ENCODE results near the gene ARGLU1.

ARGLU1 gene

DNA sequence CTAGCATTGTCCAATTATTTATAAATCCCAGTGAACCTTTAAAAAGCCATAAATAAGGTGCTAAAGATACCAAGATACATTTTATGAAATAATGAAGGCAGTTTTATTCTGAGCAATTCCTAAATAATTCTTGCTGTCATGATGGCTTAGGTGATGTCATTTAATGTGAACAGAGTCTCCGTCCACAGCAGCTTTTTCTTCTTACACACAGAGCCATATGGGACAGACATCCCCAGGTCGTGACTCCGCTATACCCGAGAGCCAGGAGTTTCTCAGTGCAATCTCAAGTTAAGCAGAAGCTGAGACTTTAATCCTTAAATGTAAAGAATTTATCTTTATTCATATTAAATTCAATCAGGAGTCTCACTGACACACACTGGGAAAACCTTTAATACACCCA lies 62.2 kb downstream of the ARGLU1 start:
- TF ChIP-seq, protein P1, sequence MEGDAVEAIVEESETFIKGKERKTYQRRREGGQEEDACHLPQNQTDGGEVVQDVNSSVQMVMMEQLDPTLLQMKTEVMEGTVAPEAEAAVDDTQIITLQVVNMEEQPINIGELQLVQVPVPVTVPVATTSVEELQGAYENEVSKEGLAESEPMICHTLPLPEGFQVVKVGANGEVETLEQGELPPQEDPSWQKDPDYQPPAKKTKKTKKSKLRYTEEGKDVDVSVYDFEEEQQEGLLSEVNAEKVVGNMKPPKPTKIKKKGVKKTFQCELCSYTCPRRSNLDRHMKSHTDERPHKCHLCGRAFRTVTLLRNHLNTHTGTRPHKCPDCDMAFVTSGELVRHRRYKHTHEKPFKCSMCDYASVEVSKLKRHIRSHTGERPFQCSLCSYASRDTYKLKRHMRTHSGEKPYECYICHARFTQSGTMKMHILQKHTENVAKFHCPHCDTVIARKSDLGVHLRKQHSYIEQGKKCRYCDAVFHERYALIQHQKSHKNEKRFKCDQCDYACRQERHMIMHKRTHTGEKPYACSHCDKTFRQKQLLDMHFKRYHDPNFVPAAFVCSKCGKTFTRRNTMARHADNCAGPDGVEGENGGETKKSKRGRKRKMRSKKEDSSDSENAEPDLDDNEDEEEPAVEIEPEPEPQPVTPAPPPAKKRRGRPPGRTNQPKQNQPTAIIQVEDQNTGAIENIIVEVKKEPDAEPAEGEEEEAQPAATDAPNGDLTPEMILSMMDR (IDR thresholded peaks at IDR 0.05; ENCODE audit: borderline replicate concordance, extremely low read depth, low read length, poor library complexity, severe bottlenecking), result no peak
- TF ChIP-seq EZH2 (IDR thresholded peaks at IDR 0.05; ENCODE audit: borderline replicate concordance, low read depth, low read length, severe bottlenecking), result no peak
- H4K20me1 ChIP-seq (ENCODE audit: insufficient read depth, low read length), result no peaks in the 10 kb centered on the region
- H3K27me3 ChIP-seq (ENCODE audit: insufficient read depth, low read length, poor library complexity), result no peaks in the 10 kb centered on the region
- H3K9me3 ChIP-seq (ENCODE audit: insufficient read depth, low read length, severe bottlenecking), result no peaks in the 10 kb centered on the region
- H3K27ac ChIP-seq (ENCODE audit: low read length), result no peak overlapping the region
- H3K4me2 ChIP-seq (ENCODE audit: insufficient read depth, low read length), result no peak overlapping the region
- H2AFZ ChIP-seq (ENCODE audit: low read depth, low read length), result no peak overlapping the region
- H3K4me3 ChIP-seq (ENCODE audit: low read depth in 1 of 2, low read length in 2 of 2), result no peak overlapping the region
- ATAC-seq (ENCODE audit: insufficient read depth, low read depth), result no peak
- peaks cover 17% of the 10 kb centered on the region for H3K4me1 ChIP-seq (ENCODE audit: insufficient read depth, low read length)
- no peaks in the 10 kb centered on the region for H3K36me3 ChIP-seq (ENCODE audit: insufficient read depth, low read length)
- DNase-seq, result no peak
- H3K79me2 ChIP-seq (ENCODE audit: insufficient read depth, low read length), result no peaks in the 10 kb centered on the region
- H3K9ac ChIP-seq (ENCODE audit: low read depth, low read length), result no peak overlapping the region

DNA sequence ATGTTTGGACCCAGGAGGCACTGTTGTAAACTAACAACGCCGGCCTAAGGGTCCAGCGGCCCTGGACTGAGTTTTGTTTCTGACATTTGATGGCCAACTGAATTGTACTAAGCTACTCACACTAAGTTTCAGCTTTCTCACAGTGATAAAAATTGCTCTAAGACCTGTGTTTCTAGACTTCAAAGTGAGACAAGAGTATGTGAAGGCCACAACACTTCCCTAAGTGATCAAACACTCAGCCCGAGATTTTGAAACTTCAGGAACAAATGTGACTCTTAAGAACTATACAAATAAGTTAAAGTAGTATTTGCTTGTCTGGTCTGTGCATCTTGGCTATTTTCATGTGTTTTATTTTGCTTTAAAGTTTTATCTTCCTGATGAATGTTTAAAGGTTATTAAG lies 62.6 kb downstream of the ARGLU1 start:
- Histone ChIP-seq H3K4me2 (ENCODE audit: insufficient read depth, low read length) (no peak overlapping the region), H3K4me1 (ENCODE audit: insufficient read depth, low read length) (peaks cover 21% of the 10 kb centered on the region), H4K20me1 (ENCODE audit: insufficient read depth, low read length) (no peaks in the 10 kb centered on the region), H3K4me3 (ENCODE audit: low read depth in 1 of 2, low read length in 2 of 2) (no peak overlapping the region), H2AFZ (ENCODE audit: low read depth, low read length) (no peak overlapping the region), H3K79me2 (ENCODE audit: insufficient read depth, low read length) (no peaks in the 10 kb centered on the region), H3K9ac (ENCODE audit: low read depth, low read length) (no peak overlapping the region), H3K36me3 (ENCODE audit: insufficient read depth, low read length) (no peaks in the 10 kb centered on the region), H3K27ac (ENCODE audit: low read length) (no peak overlapping the region), H3K27me3 (ENCODE audit: insufficient read depth, low read length, poor library complexity) (no peaks in the 10 kb centered on the region), H3K9me3 (ENCODE audit: insufficient read depth, low read length, severe bottlenecking) (no peaks in the 10 kb centered on the region)
- no peak for DNase-seq
- no peak for TF ChIP-seq EZH2 (IDR thresholded peaks at IDR 0.05; ENCODE audit: borderline replicate concordance, low read depth, low read length, severe bottlenecking)
- TF ChIP-seq, protein P1 (IDR thresholded peaks at IDR 0.05; ENCODE audit: borderline replicate concordance, extremely low read depth, low read length, poor library complexity, severe bottlenecking), result no peak
- no peak for ATAC-seq (ENCODE audit: insufficient read depth, low read depth)

DNA sequence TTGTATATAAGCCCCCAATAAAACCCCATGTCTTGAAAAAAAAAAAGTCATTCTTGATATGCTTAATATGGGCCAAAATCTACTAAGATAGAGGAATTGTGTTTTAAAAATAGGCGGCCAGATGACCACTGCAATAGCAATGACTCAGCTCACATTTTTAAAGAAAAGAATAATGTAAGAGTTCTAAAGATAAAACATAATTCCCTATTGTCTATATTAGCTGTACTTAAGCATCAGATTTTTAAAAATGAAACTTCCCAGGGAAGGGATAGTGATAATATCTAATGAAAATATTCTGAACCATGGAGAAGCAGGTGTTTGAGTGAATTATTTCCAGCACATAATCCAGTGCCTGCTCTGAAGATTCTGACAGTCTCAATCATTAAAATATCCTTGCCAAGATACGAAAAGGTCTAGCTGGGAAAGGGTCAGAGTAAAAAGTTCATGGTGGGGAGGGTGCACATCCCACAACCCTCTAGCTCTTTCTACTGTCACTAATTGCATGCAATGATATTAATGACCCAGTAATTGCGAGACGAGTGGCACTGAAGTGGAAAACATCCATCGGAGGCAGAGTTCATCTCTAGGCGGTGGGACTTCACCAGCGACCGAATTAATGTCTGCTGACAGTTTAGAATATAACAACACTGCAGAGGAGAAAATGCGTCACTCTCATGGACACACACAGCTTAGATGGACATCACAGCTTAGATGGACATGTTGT lies 64.0 kb downstream of the ARGLU1 start:
- Histone ChIP-seq H3K4me3 (ENCODE audit: low read depth in 1 of 2, low read length in 2 of 2) (no peak overlapping the region), H3K27me3 (ENCODE audit: insufficient read depth, low read length, poor library complexity) (no peaks in the 10 kb centered on the region), H3K79me2 (ENCODE audit: insufficient read depth, low read length) (no peaks in the 10 kb centered on the region), H3K9ac (ENCODE audit: low read depth, low read length) (no peak overlapping the region), H3K27ac (ENCODE audit: low read length) (no peak overlapping the region), H3K36me3 (ENCODE audit: insufficient read depth, low read length) (no peaks in the 10 kb centered on the region), H4K20me1 (ENCODE audit: insufficient read depth, low read length) (no peaks in the 10 kb centered on the region), H3K4me2 (ENCODE audit: insufficient read depth, low read length) (no peak overlapping the region), H3K9me3 (ENCODE audit: insufficient read depth, low read length, severe bottlenecking) (no peaks in the 10 kb centered on the region), H2AFZ (ENCODE audit: low read depth, low read length) (no peak overlapping the region), H3K4me1 (ENCODE audit: insufficient read depth, low read length) (peaks cover 35% of the 10 kb centered on the region)
- no peak for ATAC-seq (ENCODE audit: insufficient read depth, low read depth)
- no peak for DNase-seq
- TF ChIP-seq, protein P1 (IDR thresholded peaks at IDR 0.05; ENCODE audit: borderline replicate concordance, extremely low read depth, low read length, poor library complexity, severe bottlenecking), result no peak
- no peak for TF ChIP-seq EZH2 (IDR thresholded peaks at IDR 0.05; ENCODE audit: borderline replicate concordance, low read depth, low read length, severe bottlenecking)

Measured in DND-41 (cell line).